ENCODE data around the gene SLC9A9. TPM values are rescaled to one million over a fixed set of nuclear protein-coding genes. Genes with fewer than 3 reads are reported as not detected.

SLC9A9 gene
- total and polyA plus RNA-seq, 9 of the 15 experiments (the other 6 are each of a cell fraction or from before 2014, with no cell fraction given) = 0.03 to 0.13 TPM; not detected in 7

- TF ChIP-seq KLF16 (IDR thresholded peaks at IDR 0.05) = peak; percentile 94
- no peak for TF ChIP-seq CHD1 (IDR thresholded peaks at IDR 0.05; ENCODE audit: low read length)
- no peak for TF ChIP-seq RBM25 (IDR thresholded peaks at IDR 0.05; ENCODE audit: low read depth, low read length, severe bottlenecking)
- TF ChIP-seq ZNF75A (CRISPR knock-in tag; IDR thresholded peaks at IDR 0.05) = no peak
- no peak for TF ChIP-seq TARDBP (IDR thresholded peaks at IDR 0.05)
- TF ChIP-seq COPS2 (conservative IDR thresholded peaks at IDR 0.05) = no peak
- no peak for TF ChIP-seq CBX1 (IDR thresholded peaks at IDR 0.05; ENCODE audit: low read depth)
- TF ChIP-seq ZNF830 (CRISPR knock-in tag; IDR thresholded peaks at IDR 0.05) = no peak
- no peak for TF ChIP-seq ZHX1 (conservative IDR thresholded peaks at IDR 0.05; ENCODE audit: low read length)
- TF ChIP-seq RHOXF2B (CRISPR knock-in tag; conservative IDR thresholded peaks at IDR 0.05) = no peak
- TF ChIP-seq ZNF584 (CRISPR knock-in tag; IDR thresholded peaks at IDR 0.05; ENCODE audit: low read depth) = no peak
- TF ChIP-seq MEF2D (tag; conservative IDR thresholded peaks at IDR 0.05; ENCODE audit: low read depth) = no peak
- TF ChIP-seq CC2D1A (IDR thresholded peaks at IDR 0.05) = peak; percentile 93; the same call in 1 of the 2 replicates
- no peak for TF ChIP-seq ZSCAN32 (CRISPR knock-in tag; IDR thresholded peaks at IDR 0.05)
- peak; percentile 73 for TF ChIP-seq MTA2 (IDR thresholded peaks at IDR 0.05; ENCODE audit: low read depth)
- no peak for TF ChIP-seq POLR3G (IDR thresholded peaks at IDR 0.05; ENCODE audit: extremely low read depth, insufficient read length, insufficient replicate concordance)
- peak; percentile 80; the same call in 1 of the 2 replicates for TF ChIP-seq SMARCC2 (IDR thresholded peaks at IDR 0.05; ENCODE audit: low read depth)
- TF ChIP-seq MAZ (CRISPR knock-in tag; conservative IDR thresholded peaks at IDR 0.05 in 1 of 2, IDR thresholded peaks at IDR 0.05 in 1 of 2) = peak in 1 of 2 experiments; percentile 59; a peak in 1 of 4 replicates
- no peak for TF ChIP-seq PYGO2 (tag; IDR thresholded peaks at IDR 0.05)
- no peak for TF ChIP-seq SFPQ (IDR thresholded peaks at IDR 0.05; ENCODE audit: low read depth, low read length)
- TF ChIP-seq NKRF (IDR thresholded peaks at IDR 0.05; ENCODE audit: borderline replicate concordance) = no peak
- TF ChIP-seq XRCC4 (IDR thresholded peaks at IDR 0.05; ENCODE audit: extremely low read depth, insufficient read depth, insufficient read length) = no peak
- TF ChIP-seq RBM14 (IDR thresholded peaks at IDR 0.05; ENCODE audit: borderline replicate concordance, insufficient read depth, low read depth, low read length) = no peak
- no peak for TF ChIP-seq ZEB2 (IDR thresholded peaks at IDR 0.05)
Observed at GRCh38 chr3:143283432-143284128, 564.7 kb downstream of the SLC9A9 start (continued).
